A549 (cell line): ENCODE data around the gene SLC4A3.

Experiments used
- EHF ChIP-seq: fragments of 250-450 bp; sonication (Bioruptor Pico); IDR thresholded peaks from 2 replicates; pipeline ENCODE4 v1.5.0; 2020; ENCODE audit warnings: mild to moderate bottlenecking
- EP300 ChIP-seq, 2 experiments: fragments of >200 bp; sonication (Bioruptor Twin); formaldehyde crosslinking; IDR thresholded peaks; 2 replicates in 1 of 2; 3 replicates in 1 of 2; pipeline ENCODE4 v1.6.1; 2016 to 2017
- JUN ChIP-seq, 2 experiments: fragments of >200 bp; sonication (Bioruptor Twin); formaldehyde crosslinking; IDR thresholded peaks; 2 replicates in 1 of 2; 3 replicates in 1 of 2; pipeline ENCODE4 v1.6.1; 2016 to 2017
- KDM1A ChIP-seq: fragments of 200-600 bp; sonication (generic); IDR thresholded peaks from 2 replicates; pipeline ENCODE4 v1.6.1; 2016; ENCODE audit warnings: low read depth, mild to moderate bottlenecking
- MAFK ChIP-seq: fragments of 450-650 bp; IDR thresholded peaks from 2 replicates; pipeline ENCODE4 v1.6.1; 2014; ENCODE audit not compliant: partially characterized antibody
- RCOR1 ChIP-seq: fragments of 150-350 bp; IDR thresholded peaks from 2 replicates; pipeline ENCODE4 v1.6.1; 2014; ENCODE audit warnings: antibody characterized with exemption, low read length, low read depth
- RNF2 ChIP-seq: fragments of 200-600 bp; sonication (generic); IDR thresholded peaks from 2 replicates; pipeline ENCODE4 v1.6.1; 2016; ENCODE audit warnings: low read depth, mild to moderate bottlenecking, antibody characterized with exemption, moderate library complexity, borderline replicate concordance
- TF ChIP-seq, protein P1 (sequence below): fragments of >200 bp; sonication (Bioruptor Twin); formaldehyde crosslinking; IDR thresholded peaks from 3 replicates; pipeline ENCODE4 v1.5.1; 2016

DNA sequence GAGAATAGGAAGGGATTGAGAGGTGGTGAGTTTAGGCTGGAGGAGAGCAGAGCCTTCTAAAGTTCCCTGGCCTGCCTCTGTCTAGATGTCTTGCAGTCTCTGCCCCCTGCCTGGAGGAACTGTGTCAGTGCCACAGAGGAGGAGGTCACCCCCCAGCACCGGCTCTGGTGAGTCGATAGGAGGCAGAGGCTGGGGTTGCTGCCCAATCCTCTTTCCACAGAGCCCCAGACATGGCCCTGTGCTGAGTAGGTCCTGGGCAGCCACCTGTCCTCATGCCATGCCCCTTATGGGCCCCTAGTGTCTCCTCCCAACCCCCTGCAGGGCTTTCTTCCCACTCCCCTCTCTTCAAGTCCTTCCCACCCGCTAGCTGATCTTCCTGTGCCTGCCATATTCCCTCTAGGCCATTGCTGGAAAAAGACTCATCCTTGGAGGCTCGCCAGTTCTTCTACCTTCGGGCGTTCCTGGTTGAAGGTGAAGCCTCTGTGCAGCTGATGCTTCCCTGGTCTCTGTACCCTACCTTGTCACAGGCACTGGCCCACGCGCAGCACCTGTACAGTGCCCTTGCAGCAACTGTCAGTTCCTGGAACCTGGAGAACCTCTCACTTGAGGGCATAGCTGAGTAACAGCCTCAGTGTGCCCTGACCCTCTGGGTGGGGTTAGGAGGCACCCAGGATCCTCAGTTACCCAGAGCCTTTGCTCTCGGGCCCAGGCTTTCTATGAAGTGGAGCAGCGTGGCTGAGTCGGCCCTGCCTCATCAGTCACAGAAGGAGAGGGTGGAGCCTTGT, 13.2 kb upstream of the SLC4A3 start:
- TF ChIP-seq JUN (IDR thresholded peaks at IDR 0.05) (no peak), RNF2 (no peak), MAFK (no peak), KDM1A (no peak), RCOR1 (no peak), EHF (CRISPR knock-in tag) (no peak), EP300 (IDR thresholded peaks at IDR 0.05) (no peak)
- TF ChIP-seq, protein P1, sequence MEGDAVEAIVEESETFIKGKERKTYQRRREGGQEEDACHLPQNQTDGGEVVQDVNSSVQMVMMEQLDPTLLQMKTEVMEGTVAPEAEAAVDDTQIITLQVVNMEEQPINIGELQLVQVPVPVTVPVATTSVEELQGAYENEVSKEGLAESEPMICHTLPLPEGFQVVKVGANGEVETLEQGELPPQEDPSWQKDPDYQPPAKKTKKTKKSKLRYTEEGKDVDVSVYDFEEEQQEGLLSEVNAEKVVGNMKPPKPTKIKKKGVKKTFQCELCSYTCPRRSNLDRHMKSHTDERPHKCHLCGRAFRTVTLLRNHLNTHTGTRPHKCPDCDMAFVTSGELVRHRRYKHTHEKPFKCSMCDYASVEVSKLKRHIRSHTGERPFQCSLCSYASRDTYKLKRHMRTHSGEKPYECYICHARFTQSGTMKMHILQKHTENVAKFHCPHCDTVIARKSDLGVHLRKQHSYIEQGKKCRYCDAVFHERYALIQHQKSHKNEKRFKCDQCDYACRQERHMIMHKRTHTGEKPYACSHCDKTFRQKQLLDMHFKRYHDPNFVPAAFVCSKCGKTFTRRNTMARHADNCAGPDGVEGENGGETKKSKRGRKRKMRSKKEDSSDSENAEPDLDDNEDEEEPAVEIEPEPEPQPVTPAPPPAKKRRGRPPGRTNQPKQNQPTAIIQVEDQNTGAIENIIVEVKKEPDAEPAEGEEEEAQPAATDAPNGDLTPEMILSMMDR: no peak
